Astrocyte of the cerebellum (primary cell): ENCODE data around the gene SP8.

ENCODE experiments used
- DNase-seq: peaks from one replicate; pipeline ENCODE4 v3.0.0-alpha.2; 2011; ENCODE audit warnings: low read depth
- H3K4me3 ChIP-seq: 2 replicates; pipeline ENCODE4 v1.5.1; 2011; ENCODE audit warnings: mild to moderate bottlenecking, low read depth, low read length, moderate library complexity
- in situ Hi-C: cut with HindIII; loops from 2 replicates; pipeline ENCODE4 v1.10.0; 2017; ENCODE audit warnings: low sequenced_read_pairs
- TF ChIP-seq, protein P1 (sequence below): IDR thresholded peaks from 2 replicates; pipeline ENCODE4 v1.5.1; 2012; ENCODE audit warnings: low read length, low read depth, moderate library complexity, mild to moderate bottlenecking; ENCODE audit errors: missing control alignments

The SP8 gene

DNA sequence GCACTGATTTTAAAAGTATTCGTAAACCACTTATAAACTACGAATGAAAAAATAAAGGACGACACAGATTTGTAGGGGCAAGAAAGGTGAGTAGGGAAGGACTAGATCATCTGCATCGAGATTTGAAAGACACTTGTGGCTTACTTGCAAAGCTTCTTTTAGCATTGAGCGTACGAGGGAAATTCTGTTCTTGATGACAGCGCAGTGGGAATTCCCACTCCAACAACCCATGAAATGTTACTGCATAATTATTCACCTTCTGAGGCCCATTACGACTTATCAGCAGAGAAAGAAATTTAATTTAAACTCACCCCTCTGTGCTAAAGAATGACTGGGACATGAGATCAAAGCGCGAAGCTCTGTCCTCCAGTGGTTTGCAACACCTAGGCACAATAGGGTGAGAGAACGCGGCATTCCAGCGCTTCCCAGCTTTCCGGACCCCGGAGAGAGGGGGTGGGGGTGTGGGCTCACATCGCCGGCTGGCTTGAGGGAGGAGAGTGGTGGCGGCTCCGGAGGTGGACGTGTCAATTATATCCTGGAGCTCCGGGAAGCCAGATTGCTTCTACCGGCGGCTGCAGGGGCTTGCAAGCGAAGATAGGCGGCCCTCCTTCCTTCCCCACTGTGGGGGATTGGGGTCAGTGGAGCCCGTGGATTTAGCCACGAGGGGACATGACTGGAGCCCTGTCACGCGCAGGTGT, 10.3 kb downstream of the SP8 start:
- no peak for DNase-seq
- in situ Hi-C loops, result no loop called here

DNA sequence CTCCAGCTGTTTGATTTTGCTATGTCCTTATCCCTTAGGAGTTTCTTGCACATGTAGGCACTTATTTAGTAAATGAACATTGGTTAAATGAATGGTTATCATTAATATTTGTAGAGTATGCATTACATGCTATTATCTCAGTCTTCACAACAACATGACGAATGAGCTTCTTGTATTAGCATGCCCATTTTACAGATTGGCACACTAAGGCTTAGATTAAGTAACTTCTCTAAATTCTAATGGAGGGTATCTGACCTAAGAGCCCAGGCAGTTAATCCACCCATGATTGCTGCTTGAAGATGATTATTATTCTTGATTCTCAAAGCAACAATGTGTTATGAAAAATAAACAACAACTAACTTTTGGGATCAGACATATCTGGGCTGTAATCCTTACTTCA, 32.7 kb downstream of the SP8 start:
- in situ Hi-C loops, result no loop called here
- TF ChIP-seq, protein P1, sequence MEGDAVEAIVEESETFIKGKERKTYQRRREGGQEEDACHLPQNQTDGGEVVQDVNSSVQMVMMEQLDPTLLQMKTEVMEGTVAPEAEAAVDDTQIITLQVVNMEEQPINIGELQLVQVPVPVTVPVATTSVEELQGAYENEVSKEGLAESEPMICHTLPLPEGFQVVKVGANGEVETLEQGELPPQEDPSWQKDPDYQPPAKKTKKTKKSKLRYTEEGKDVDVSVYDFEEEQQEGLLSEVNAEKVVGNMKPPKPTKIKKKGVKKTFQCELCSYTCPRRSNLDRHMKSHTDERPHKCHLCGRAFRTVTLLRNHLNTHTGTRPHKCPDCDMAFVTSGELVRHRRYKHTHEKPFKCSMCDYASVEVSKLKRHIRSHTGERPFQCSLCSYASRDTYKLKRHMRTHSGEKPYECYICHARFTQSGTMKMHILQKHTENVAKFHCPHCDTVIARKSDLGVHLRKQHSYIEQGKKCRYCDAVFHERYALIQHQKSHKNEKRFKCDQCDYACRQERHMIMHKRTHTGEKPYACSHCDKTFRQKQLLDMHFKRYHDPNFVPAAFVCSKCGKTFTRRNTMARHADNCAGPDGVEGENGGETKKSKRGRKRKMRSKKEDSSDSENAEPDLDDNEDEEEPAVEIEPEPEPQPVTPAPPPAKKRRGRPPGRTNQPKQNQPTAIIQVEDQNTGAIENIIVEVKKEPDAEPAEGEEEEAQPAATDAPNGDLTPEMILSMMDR, result no peak

More for the DNA sequence above, 10.3 kb downstream of the SP8 start:
- TF ChIP-seq, protein P1, result no peak
- H3K4me3 ChIP-seq, result no peak overlapping the region

DNA sequence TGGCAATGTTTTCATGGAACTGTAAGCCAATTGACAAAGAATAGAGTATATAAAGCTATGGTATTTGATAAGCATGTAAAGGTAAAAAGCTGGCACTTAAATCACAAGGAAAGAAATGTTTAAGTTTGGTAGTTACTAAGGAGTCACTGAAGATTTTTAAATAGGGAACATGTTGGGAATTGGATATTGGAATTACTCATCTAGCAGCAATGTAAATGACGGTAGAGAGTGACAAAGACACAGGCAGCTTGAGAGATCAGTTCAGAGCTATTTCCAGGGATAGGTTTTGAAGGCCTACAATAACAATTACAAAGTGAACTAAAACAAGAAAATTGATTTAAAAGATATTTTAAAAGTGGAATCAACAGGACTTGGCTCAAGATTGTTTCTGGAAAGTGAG, 36.8 kb downstream of the SP8 start:
- DNase-seq, result no peak
- in situ Hi-C loops, result no loop called here
- TF ChIP-seq, protein P1, result no peak
- H3K4me3 ChIP-seq, result no peak overlapping the region

More for the DNA sequence above, 32.7 kb downstream of the SP8 start:
- H3K4me3 ChIP-seq, result no peak overlapping the region
- no peak for DNase-seq

DNA sequence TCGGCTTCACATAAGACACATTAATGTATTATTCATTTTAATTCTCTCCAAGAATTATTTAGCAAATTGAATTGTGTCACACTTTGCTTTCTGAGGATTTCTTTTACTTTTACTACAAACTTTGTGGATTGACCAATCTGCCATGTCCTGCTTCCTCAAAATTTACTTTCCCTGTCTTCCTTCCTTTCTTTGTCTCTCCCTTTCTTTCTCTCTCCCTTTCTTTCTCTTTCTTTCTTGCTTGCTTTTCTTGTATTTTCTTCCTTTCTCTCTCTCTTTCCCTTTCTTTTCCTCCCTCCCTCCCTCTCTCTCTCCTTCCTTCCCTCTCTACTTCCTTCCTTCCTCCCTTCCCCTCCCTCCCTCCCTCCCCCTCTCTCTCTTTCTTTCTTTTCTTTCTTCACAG, 37.8 kb downstream of the SP8 start:
- no peak overlapping the region for H3K4me3 ChIP-seq
- DNase-seq, result no peak
- TF ChIP-seq, protein P1, result no peak
- in situ Hi-C loops, result no loop called here

DNA sequence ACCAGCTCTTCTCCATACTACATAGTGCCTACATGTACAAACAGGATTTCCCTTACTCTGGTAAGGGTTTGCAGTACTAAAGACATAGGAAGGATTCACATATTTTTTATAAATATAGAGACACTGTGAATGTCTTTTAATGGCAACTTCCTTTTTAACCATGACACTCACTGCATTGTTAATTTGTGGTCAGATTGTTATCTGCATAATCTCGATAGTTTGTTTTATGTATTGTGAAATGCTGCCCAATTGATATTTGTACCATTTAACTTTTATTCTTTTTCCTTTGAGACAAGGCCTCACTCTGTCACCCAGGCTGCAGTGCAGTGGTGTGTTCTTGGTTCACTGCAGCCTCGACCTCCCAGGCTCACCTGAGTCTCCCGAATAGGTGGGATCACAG, 39.7 kb downstream of the SP8 start:
- TF ChIP-seq, protein P1, result no peak
- in situ Hi-C loops, result no loop called here
- H3K4me3 ChIP-seq, result no peak overlapping the region
- no peak for DNase-seq

DNA sequence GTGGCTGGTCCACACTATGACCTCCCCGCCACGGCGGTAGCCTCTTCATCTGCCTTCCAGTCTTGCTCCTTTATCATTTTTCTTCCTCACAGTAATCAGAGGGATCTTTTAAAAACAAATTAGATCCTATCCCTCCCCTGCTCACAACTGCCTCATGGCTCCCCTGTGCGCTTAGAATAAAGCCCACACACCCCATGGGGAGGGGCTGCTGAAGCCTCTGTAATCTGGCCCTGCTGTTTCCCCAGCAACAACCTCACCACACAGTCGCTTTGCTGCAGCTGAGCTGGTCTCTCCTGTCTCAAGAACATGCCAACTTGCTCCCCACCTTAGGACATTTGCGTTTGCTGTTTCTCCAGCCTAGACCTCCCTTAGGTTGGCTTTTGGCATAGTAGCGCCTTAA, 41.0 kb downstream of the SP8 start:
- TF ChIP-seq, protein P1, result no peak
- H3K4me3 ChIP-seq, result no peak overlapping the region
- DNase-seq, result no peak
- in situ Hi-C loops, result no loop called here
